ENCODE measurements around the gene PRKCA.
A peak's percentile ranks its signal among the peaks of the same experiment; 100 is the strongest.
"Not testable (repeated sequence)": the region's sequence is repeated elsewhere in the genome, so short reads cannot be mapped to it uniquely, and the experiment has no call there.

Gene PRKCA

GRCh38 chr17:66441101-66441661 is 138.8 kb downstream of the PRKCA start:
- no peak for DNase-seq (ENCODE audit: low read depth)

- DNase-seq (ENCODE audit: low read depth): no peak
These were observed 140.8 kb downstream of the PRKCA start for GRCh38 chr17:66443166-66443565.

GRCh38 chr17:66443606-66444005 is 141.2 kb downstream of the PRKCA start:
- DNase-seq (ENCODE audit: low read depth): no peak

- no peak for DNase-seq (ENCODE audit: low read depth)
These were observed 141.6 kb downstream of the PRKCA start for GRCh38 chr17:66444031-66444430.

- DNase-seq (ENCODE audit: low read depth): no peak
These were observed 142.8 kb downstream of the PRKCA start for GRCh38 chr17:66445229-66445628.

GRCh38 chr17:66446419-66446818 is 144.0 kb downstream of the PRKCA start:
- no peak for DNase-seq (ENCODE audit: low read depth)

- no peak for DNase-seq (ENCODE audit: low read depth)
These were observed 144.7 kb downstream of the PRKCA start for GRCh38 chr17:66447159-66447558.

GRCh38 chr17:66448026-66448639 is 145.7 kb downstream of the PRKCA start:
- no peak for DNase-seq (ENCODE audit: low read depth)

GRCh38 chr17:66449418-66449977 is 147.1 kb downstream of the PRKCA start:
- no peak for DNase-seq (ENCODE audit: low read depth)

GRCh38 chr17:66450008-66450851 is 147.8 kb downstream of the PRKCA start:
- no peak for DNase-seq (ENCODE audit: low read depth)

- DNase-seq (ENCODE audit: low read depth): no peak
These were observed 148.4 kb downstream of the PRKCA start for GRCh38 chr17:66450852-66451158.

- no peak for DNase-seq (ENCODE audit: low read depth)
These were observed 149.1 kb downstream of the PRKCA start for GRCh38 chr17:66451188-66452149.

- no peak for DNase-seq (ENCODE audit: low read depth)
These were observed 152.6 kb downstream of the PRKCA start for GRCh38 chr17:66455060-66455459.

GRCh38 chr17:66457499-66457898 is 155.1 kb downstream of the PRKCA start:
- not testable (repeated sequence) for DNase-seq (ENCODE audit: low read depth)

- no peak for DNase-seq (ENCODE audit: low read depth)
These were observed 156.4 kb downstream of the PRKCA start for GRCh38 chr17:66458782-66459181.

GRCh38 chr17:66459811-66460270 is 157.4 kb downstream of the PRKCA start:
- DNase-seq (ENCODE audit: low read depth): peak; percentile 94

GRCh38 chr17:66460558-66460957 is 158.1 kb downstream of the PRKCA start:
- DNase-seq (ENCODE audit: low read depth): no peak

- no peak for DNase-seq (ENCODE audit: low read depth)
These were observed 159.1 kb downstream of the PRKCA start for GRCh38 chr17:66461343-66461995.

GRCh38 chr17:66462010-66462409 is 159.6 kb downstream of the PRKCA start:
- DNase-seq (ENCODE audit: low read depth): no peak

GRCh38 chr17:66464921-66465320 is 162.5 kb downstream of the PRKCA start:
- DNase-seq (ENCODE audit: low read depth): no peak

- DNase-seq (ENCODE audit: low read depth): no peak
These were observed 163.3 kb downstream of the PRKCA start for GRCh38 chr17:66465701-66466100.
